Activated CD8-positive, alpha-beta memory T cell treated with anti-CD3 and anti-CD28 coated beads, Interleukin-2, amount 50 U/mL, for 24 hours (primary cell): ENCODE data around the gene GARS1.
"Not testable (repeated sequence)": the region's sequence is repeated elsewhere in the genome, so short reads cannot be mapped to it uniquely, and the experiment has no call there.

ENCODE experiments used
- DNase-seq: peaks from one replicate; pipeline ENCODE4 v3.0.0-alpha.2; 2020; ENCODE audit errors: extremely low read depth

GARS1 gene

GRCh38 chr7:30572212-30572841 lies 22.4 kb upstream of the GARS1 start:
- DNase-seq = no peak

GRCh38 chr7:30575910-30576309 lies 18.8 kb upstream of the GARS1 start:
- no peak for DNase-seq

GRCh38 chr7:30583181-30583580 lies 11.5 kb upstream of the GARS1 start:
- no peak for DNase-seq

- no peak for DNase-seq
Measured at GRCh38 chr7:30584415-30584814, 10.3 kb upstream of the GARS1 start.

- no peak for DNase-seq
Measured at GRCh38 chr7:30584965-30585364, 9.7 kb upstream of the GARS1 start.

GRCh38 chr7:30585675-30586074 lies 9.0 kb upstream of the GARS1 start:
- no peak for DNase-seq

- DNase-seq = not testable (repeated sequence)
Measured at GRCh38 chr7:30587547-30587946, 7.1 kb upstream of the GARS1 start.

GRCh38 chr7:30589111-30589510 lies 5.6 kb upstream of the GARS1 start:
- DNase-seq = no peak

GRCh38 chr7:30594048-30594539 lies 584 bp upstream of the GARS1 start:
- DNase-seq = no peak

GRCh38 chr7:30595436-30596013 lies 847 bp downstream of the GARS1 start:
- DNase-seq = no peak

GRCh38 chr7:30596014-30596641 lies 1.4 kb downstream of the GARS1 start:
- DNase-seq = no peak

GRCh38 chr7:30596721-30597120 lies 2.0 kb downstream of the GARS1 start:
- no peak for DNase-seq

GRCh38 chr7:30598121-30598876 lies 3.6 kb downstream of the GARS1 start:
- DNase-seq = no peak

GRCh38 chr7:30604901-30605300 lies 10.2 kb downstream of the GARS1 start:
- no peak for DNase-seq

GRCh38 chr7:30605832-30606231 lies 11.2 kb downstream of the GARS1 start:
- no peak for DNase-seq

- no peak for DNase-seq
Measured at GRCh38 chr7:30612658-30613265, 18.1 kb downstream of the GARS1 start.

GRCh38 chr7:30613366-30614325 lies 19.0 kb downstream of the GARS1 start:
- no peak for DNase-seq

- no peak for DNase-seq
Measured at GRCh38 chr7:30616318-30616717, 21.6 kb downstream of the GARS1 start.

- DNase-seq = no peak
Measured at GRCh38 chr7:30617359-30617758, 22.7 kb downstream of the GARS1 start.

- no peak for DNase-seq
Measured at GRCh38 chr7:30618080-30618676, 23.5 kb downstream of the GARS1 start.

GRCh38 chr7:30618961-30619360 lies 24.3 kb downstream of the GARS1 start:
- DNase-seq = no peak
